Astrocyte of the spinal cord (primary cell): ENCODE results near the gene CHAC1.

Experiments used
- DNase-seq: peaks from one replicate; pipeline ENCODE4 v3.0.0; 2011; ENCODE audit warnings: low read depth, low spot score
- H3K4me3 ChIP-seq: 2 replicates; pipeline ENCODE4 v1.5.1; 2011; ENCODE audit warnings: low read depth, mild to moderate bottlenecking, low read length, moderate library complexity
- CTCF ChIP-seq: IDR thresholded peaks from 2 replicates; pipeline ENCODE4 v1.5.1; 2012; ENCODE audit warnings: low read depth, mild to moderate bottlenecking, low read length, inconsistent platforms
- in situ Hi-C: cut with HindIII; loops from 2 replicates; pipeline ENCODE4 v1.10.0; 2017; ENCODE audit warnings: low sequenced_read_pairs

Gene CHAC1

GRCh38 chr15:40927873-40928806, 25.1 kb upstream of the CHAC1 start:
- DNase-seq: no peak
- in situ Hi-C loops: no loop called here
- peak overlapping the region; percentile 5 for H3K4me3 ChIP-seq
- TF ChIP-seq CTCF: no peak

GRCh38 chr15:40928821-40929659, 24.2 kb upstream of the CHAC1 start, which contains the start of gene DLL4:
TSS of gene DLL4 (plus strand) at chr15:40929340. CDS start at chr15:40929669, 329 bp downstream.
- no peak for TF ChIP-seq CTCF
- peak; percentile 30 for DNase-seq

GRCh38 chr15:40929660-40930429, 23.4 kb upstream of the CHAC1 start:
- in situ Hi-C loops: no loop called here
- peak; percentile 56 for DNase-seq
- peak overlapping the region; percentile 25 for H3K4me3 ChIP-seq
- no peak for TF ChIP-seq CTCF

More at GRCh38 chr15:40928821-40929659, 24.2 kb upstream of the CHAC1 start, which contains the start of gene DLL4:
- in situ Hi-C loops: no loop called here
- H3K4me3 ChIP-seq: peak within 1 kb of the TSS; percentile 25

- peak; percentile 46 for TF ChIP-seq CTCF
- in situ Hi-C loops: no loop called here
- DNase-seq: no peak
- peak overlapping the region; percentile 5 for H3K4me3 ChIP-seq
These were observed 22.6 kb upstream of the CHAC1 start for GRCh38 chr15:40930430-40931299.

DNA sequence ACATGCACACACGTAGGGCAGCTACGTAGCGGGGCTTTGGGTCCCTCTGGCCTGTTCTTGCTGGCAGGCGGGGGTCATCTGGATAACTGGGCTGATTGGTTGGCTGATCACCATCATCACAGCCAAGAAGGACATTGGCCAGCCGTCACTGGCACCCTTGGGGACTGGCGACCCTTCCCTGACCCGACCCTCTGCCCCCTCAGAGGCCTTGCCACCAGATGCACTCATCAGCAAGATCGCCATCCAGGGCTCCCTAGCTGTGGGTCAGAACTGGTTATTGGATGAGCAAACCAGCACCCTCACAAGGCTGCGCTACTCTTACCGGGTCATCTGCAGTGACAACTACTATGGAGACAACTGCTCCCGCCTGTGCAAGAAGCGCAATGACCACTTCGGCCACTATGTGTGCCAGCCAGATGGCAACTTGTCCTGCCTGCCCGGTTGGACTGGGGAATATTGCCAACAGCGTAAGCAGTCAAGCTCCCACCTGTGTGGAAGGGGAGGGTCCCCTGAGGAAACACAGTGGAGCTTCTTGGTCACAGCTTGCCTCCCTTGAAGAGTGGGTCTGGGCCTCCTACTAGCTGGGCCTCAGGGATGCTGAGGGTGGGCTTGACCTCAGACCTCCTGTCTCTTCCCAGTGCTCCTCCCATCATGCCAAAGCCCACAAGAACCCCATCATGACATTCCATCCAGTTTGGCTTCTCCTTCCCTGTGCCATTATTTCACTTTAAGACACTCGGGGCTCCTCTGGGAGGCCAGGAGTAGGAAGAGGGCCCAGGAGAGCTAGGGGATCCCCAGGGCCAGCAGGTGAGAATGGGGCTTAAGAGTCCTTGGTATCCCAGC, 21.8 kb upstream of the CHAC1 start:
- TF ChIP-seq CTCF: no peak
- no peak overlapping the region for H3K4me3 ChIP-seq
- in situ Hi-C loops: no loop called here
- no peak for DNase-seq
